ENCODE data around the gene CLBA1.

Gene CLBA1

GRCh38 chr14:104972301-104973134, 13.1 kb upstream of the CLBA1 start:
- no peak for DNase-seq
- Histone ChIP-seq H3K27ac (ENCODE audit: low read length) (no peak overlapping the region), H4K20me1 (ENCODE audit: insufficient read depth, low read length) (no peaks in the 10 kb centered on the region), H3K4me2 (ENCODE audit: low read depth, low read length) (no peak overlapping the region), H3K79me2 (ENCODE audit: low read length) (no peaks in the 10 kb centered on the region), H3K4me3 (ENCODE audit: low read length) (no peak overlapping the region), H3K9me3 (replicated peaks; ENCODE audit: insufficient read depth, low read length) (no peaks in the 10 kb centered on the region), H3F3A (ENCODE audit: insufficient read depth, low read length) (no peaks in the 10 kb centered on the region), H3K36me3 (replicated peaks; ENCODE audit: insufficient read depth, low read length) (no peaks in the 10 kb centered on the region), H3K9me2 (replicated peaks; ENCODE audit: insufficient read depth, low read length) (no peaks in the 10 kb centered on the region), H2AFZ (ENCODE audit: low read length) (no peak overlapping the region), H3K27me3 (replicated peaks; ENCODE audit: insufficient read depth, low read length) (peaks cover 27% of the 10 kb centered on the region), H3K9ac (ENCODE audit: low read length) (no peak overlapping the region), H3K4me1 (ENCODE audit: low read length) (no peaks in the 10 kb centered on the region)
- no peak for TF ChIP-seq EZH2 (optimal IDR thresholded peaks at IDR 0.05; ENCODE audit: low read depth, low read length)
- TF ChIP-seq, protein P1, sequence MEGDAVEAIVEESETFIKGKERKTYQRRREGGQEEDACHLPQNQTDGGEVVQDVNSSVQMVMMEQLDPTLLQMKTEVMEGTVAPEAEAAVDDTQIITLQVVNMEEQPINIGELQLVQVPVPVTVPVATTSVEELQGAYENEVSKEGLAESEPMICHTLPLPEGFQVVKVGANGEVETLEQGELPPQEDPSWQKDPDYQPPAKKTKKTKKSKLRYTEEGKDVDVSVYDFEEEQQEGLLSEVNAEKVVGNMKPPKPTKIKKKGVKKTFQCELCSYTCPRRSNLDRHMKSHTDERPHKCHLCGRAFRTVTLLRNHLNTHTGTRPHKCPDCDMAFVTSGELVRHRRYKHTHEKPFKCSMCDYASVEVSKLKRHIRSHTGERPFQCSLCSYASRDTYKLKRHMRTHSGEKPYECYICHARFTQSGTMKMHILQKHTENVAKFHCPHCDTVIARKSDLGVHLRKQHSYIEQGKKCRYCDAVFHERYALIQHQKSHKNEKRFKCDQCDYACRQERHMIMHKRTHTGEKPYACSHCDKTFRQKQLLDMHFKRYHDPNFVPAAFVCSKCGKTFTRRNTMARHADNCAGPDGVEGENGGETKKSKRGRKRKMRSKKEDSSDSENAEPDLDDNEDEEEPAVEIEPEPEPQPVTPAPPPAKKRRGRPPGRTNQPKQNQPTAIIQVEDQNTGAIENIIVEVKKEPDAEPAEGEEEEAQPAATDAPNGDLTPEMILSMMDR (IDR thresholded peaks at IDR 0.05; ENCODE audit: low read length): no peak
- TF ChIP-seq EZH2phosphoT487 (IDR thresholded peaks at IDR 0.05; ENCODE audit: low read length): no peak

- H3K27ac ChIP-seq (ENCODE audit: low read length): no peak overlapping the region
- no peaks in the 10 kb centered on the region for H3F3A ChIP-seq (ENCODE audit: insufficient read depth, low read length)
- no peaks in the 10 kb centered on the region for H3K9me2 ChIP-seq (replicated peaks; ENCODE audit: insufficient read depth, low read length)
- H2AFZ ChIP-seq (ENCODE audit: low read length): no peak overlapping the region
- no peaks in the 10 kb centered on the region for H3K36me3 ChIP-seq (replicated peaks; ENCODE audit: insufficient read depth, low read length)
- DNase-seq: no peak
- TF ChIP-seq, protein P1 (IDR thresholded peaks at IDR 0.05; ENCODE audit: low read length): no peak
- TF ChIP-seq EZH2phosphoT487 (IDR thresholded peaks at IDR 0.05; ENCODE audit: low read length) (no peak), EZH2 (optimal IDR thresholded peaks at IDR 0.05; ENCODE audit: low read depth, low read length) (no peak)
- no peak overlapping the region for H3K4me3 ChIP-seq (ENCODE audit: low read length)
- H3K4me2 ChIP-seq (ENCODE audit: low read depth, low read length): no peak overlapping the region
- H3K9me3 ChIP-seq (replicated peaks; ENCODE audit: insufficient read depth, low read length): no peaks in the 10 kb centered on the region
- peaks cover 25% of the 10 kb centered on the region for H3K27me3 ChIP-seq (replicated peaks; ENCODE audit: insufficient read depth, low read length)
- no peak overlapping the region for H3K9ac ChIP-seq (ENCODE audit: low read length)
- H3K79me2 ChIP-seq (ENCODE audit: low read length): no peaks in the 10 kb centered on the region
- no peaks in the 10 kb centered on the region for H4K20me1 ChIP-seq (ENCODE audit: insufficient read depth, low read length)
- H3K4me1 ChIP-seq (ENCODE audit: low read length): no peaks in the 10 kb centered on the region
These were observed 12.5 kb upstream of the CLBA1 start for GRCh38 chr14:104973135-104973384.

DNA sequence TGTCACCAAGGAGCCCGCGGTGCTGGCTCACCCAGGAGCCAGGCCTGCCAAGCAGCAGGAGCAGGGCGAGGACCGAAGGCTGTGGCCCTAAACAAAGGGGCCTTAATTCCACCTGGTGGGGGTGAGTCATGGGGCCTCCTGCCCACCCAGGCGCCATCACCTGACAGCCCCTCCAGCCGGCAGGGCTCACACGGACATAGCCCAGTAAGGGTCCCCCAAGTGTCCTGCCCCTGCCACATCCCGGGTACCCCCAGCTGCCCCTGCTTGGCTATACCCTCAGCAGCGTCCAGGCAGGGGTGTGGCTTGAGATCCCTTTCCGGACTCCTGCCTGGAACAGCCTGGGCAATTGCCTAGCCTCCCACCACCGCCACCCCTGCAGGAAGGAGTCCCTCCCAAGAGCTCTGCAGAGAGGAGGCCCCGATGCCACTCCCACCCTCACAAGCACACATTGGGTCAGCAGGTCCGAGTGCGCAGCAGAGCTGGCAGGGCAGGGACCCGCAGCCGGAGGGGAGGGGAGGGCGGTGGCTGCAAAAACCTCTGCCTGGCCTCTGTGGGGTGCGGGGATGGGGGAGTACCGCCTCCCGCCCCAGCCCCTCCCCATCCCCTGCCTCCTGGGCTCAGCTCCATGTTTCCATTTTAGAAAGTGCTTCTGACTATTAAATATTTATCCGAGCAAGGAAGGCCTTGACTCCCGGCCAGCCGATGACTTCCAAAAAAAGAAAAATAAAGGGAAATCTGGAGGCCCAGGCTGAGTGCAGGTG, 12.0 kb upstream of the CLBA1 start:
- Histone ChIP-seq H3K4me3 (ENCODE audit: low read length) (no peak overlapping the region), H3K79me2 (ENCODE audit: low read length) (no peaks in the 10 kb centered on the region), H3K9ac (ENCODE audit: low read length) (no peak overlapping the region), H3K27me3 (replicated peaks; ENCODE audit: insufficient read depth, low read length) (peaks cover 20% of the 10 kb centered on the region), H2AFZ (ENCODE audit: low read length) (no peak overlapping the region), H3K9me3 (replicated peaks; ENCODE audit: insufficient read depth, low read length) (no peaks in the 10 kb centered on the region), H4K20me1 (ENCODE audit: insufficient read depth, low read length) (no peaks in the 10 kb centered on the region), H3K36me3 (replicated peaks; ENCODE audit: insufficient read depth, low read length) (no peaks in the 10 kb centered on the region), H3K4me2 (ENCODE audit: low read depth, low read length) (no peak overlapping the region), H3K4me1 (ENCODE audit: low read length) (no peaks in the 10 kb centered on the region), H3K9me2 (replicated peaks; ENCODE audit: insufficient read depth, low read length) (no peaks in the 10 kb centered on the region), H3F3A (ENCODE audit: insufficient read depth, low read length) (no peaks in the 10 kb centered on the region), H3K27ac (ENCODE audit: low read length) (no peak overlapping the region)
- no peak for DNase-seq
- TF ChIP-seq EZH2phosphoT487 (IDR thresholded peaks at IDR 0.05; ENCODE audit: low read length): no peak

DNA sequence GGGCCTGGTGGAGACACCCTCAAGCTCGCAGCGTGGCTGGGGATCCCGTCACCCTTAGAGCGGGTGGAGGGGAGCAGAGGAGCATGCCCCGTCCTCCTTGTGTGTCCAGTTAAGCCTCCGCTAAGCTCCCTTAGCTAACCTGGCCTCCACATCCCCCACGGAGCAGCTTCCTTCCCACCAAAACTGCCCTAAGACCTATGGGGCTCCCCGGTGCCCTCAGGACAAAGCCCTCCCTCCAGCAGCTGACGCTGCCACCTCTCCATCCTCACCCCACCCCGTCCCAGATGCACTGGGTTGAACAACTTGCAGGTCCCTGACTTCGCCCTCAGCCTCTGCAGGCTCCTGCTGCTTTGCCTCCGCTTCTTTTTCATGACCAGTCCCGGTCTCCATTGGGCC, 11.4 kb upstream of the CLBA1 start:
- TF ChIP-seq EZH2 (optimal IDR thresholded peaks at IDR 0.05; ENCODE audit: low read depth, low read length) (no peak), EZH2phosphoT487 (IDR thresholded peaks at IDR 0.05; ENCODE audit: low read length) (no peak)
- TF ChIP-seq, protein P1 (IDR thresholded peaks at IDR 0.05; ENCODE audit: low read length): no peak
- Histone ChIP-seq H3K9ac (ENCODE audit: low read length) (no peak overlapping the region), H3K27ac (ENCODE audit: low read length) (no peak overlapping the region), H3K27me3 (replicated peaks; ENCODE audit: insufficient read depth, low read length) (peaks cover 16% of the 10 kb centered on the region; the same call in 1 of the 2 replicates), H3K4me3 (ENCODE audit: low read length) (no peak overlapping the region), H2AFZ (ENCODE audit: low read length) (no peak overlapping the region), H3K9me2 (replicated peaks; ENCODE audit: insufficient read depth, low read length) (no peaks in the 10 kb centered on the region), H4K20me1 (ENCODE audit: insufficient read depth, low read length) (no peaks in the 10 kb centered on the region), H3F3A (ENCODE audit: insufficient read depth, low read length) (no peaks in the 10 kb centered on the region), H3K4me2 (ENCODE audit: low read depth, low read length) (no peak overlapping the region), H3K9me3 (replicated peaks; ENCODE audit: insufficient read depth, low read length) (no peaks in the 10 kb centered on the region), H3K4me1 (ENCODE audit: low read length) (no peaks in the 10 kb centered on the region), H3K36me3 (replicated peaks; ENCODE audit: insufficient read depth, low read length) (no peaks in the 10 kb centered on the region), H3K79me2 (ENCODE audit: low read length) (no peaks in the 10 kb centered on the region)
- DNase-seq: no peak

Data from MM.1S (cell line).